Measurements from ENCODE around the gene EEF1AKMT2.

GRCh38 chr10:124745252-124745651 is 46.4 kb downstream of the EEF1AKMT2 start:
- TF ChIP-seq CTCF (IDR thresholded peaks at IDR 0.05): no peak
- TF ChIP-seq POLR2A (IDR thresholded peaks at IDR 0.05): no peak
